SK-N-SH (cell line): ENCODE measurements around the gene GREM2. TPM values are rescaled to one million over a fixed set of nuclear protein-coding genes. Genes with fewer than 3 reads are reported as not detected.

Experiments used
- CTCF ChIA-PET: fragments of 300-600, 350-600 bp; formaldehyde crosslinking; extraction: SDS; loops from one replicate; lab custom pipeline; 2021; lab: Yijun Ruan, JAX
- POLR2A ChIA-PET: fragments of 350-600 bp; sonication (Branson Sonifier 250); formaldehyde crosslinking; extraction: SDS; loops from one replicate; lab custom pipeline; 2020; ENCODE audit warnings: antibody characterized with exemption, inconsistent platforms; lab: Yijun Ruan, JAX
- DNase-seq: peaks from one replicate; pipeline ENCODE4 v3.0.0; 2012
- H2AFZ ChIP-seq: fragments of 200-600 bp; sonication (generic); 2 replicates; pipeline ENCODE4 v1.8.1; 2016; ENCODE audit warnings: antibody characterized with exemption, mild to moderate bottlenecking, low read depth
- H3F3A ChIP-seq: fragments of 200-600 bp; sonication (generic); replicated peaks from 2 replicates; pipeline ENCODE3; 2016; ENCODE audit warnings: antibody characterized with exemption, mild to moderate bottlenecking; ENCODE audit not compliant: insufficient read depth
- H3K27ac ChIP-seq, 2 experiments: fragments of 200-500 bp in 1 of 2; fragments of 200-600 bp in 1 of 2; sonication (Bioruptor generic) in 1 of 2; sonication (generic), shearing (Covaris generic) in 1 of 2; 2 replicates each; pipeline versions ENCODE4 v1.5.1 to v1.6.1; 2014 to 2016; ENCODE audit warnings: low read depth in 2 of 2, inconsistent platforms in 1 of 2, low read length in 1 of 2, mild to moderate bottlenecking in 1 of 2, mixed read lengths in 1 of 2
- H3K27me3 ChIP-seq: fragments of 200-600 bp; sonication (generic), shearing (Covaris generic); 2 replicates; pipeline ENCODE4 v1.6.1; 2016; ENCODE audit warnings: mixed run types; ENCODE audit not compliant: insufficient read depth
- H3K36me3 ChIP-seq, 2 experiments: fragments of 200-500 bp in 1 of 2; fragments of 200-600 bp in 1 of 2; sonication (Bioruptor generic) in 1 of 2; sonication (generic) in 1 of 2; replicated peaks in 1 of 2; 2 replicates each; pipeline versions ENCODE3 to v1.5.1; 2014 to 2016; ENCODE audit warnings: low read length in 1 of 2, mild to moderate bottlenecking in 1 of 2; ENCODE audit not compliant: insufficient read depth in 2 of 2, control insufficient read depth in 1 of 2
- H3K4me1 ChIP-seq, 2 experiments: fragments of 200-500 bp in 1 of 2; fragments of 200-600 bp in 1 of 2; sonication (Bioruptor generic) in 1 of 2; sonication (generic), shearing (Covaris generic) in 1 of 2; 2 replicates each; pipeline versions ENCODE4 v1.5.1 to v1.6.1; 2014 to 2016; ENCODE audit warnings: low read depth in 1 of 2, low read length in 1 of 2, mixed run types in 1 of 2; ENCODE audit not compliant: insufficient read depth in 2 of 2, control insufficient read depth in 1 of 2
- H3K4me2 ChIP-seq: fragments of 200-600 bp; sonication (generic), shearing (Covaris generic); 2 replicates; pipeline ENCODE4 v1.6.1; 2017; ENCODE audit warnings: mixed run types
- H3K4me3 ChIP-seq, 2 experiments: fragments of 200-500 bp in 1 of 2; fragments of 200-600 bp in 1 of 2; sonication (Bioruptor generic) in 1 of 2; sonication (generic), shearing (Covaris generic) in 1 of 2; 2 replicates each; pipeline versions ENCODE4 v1.5.1 to v1.8.1; 2014 to 2016; ENCODE audit warnings: low read depth in 2 of 2, inconsistent platforms in 1 of 2, low read length in 1 of 2, mild to moderate bottlenecking in 1 of 2, mixed read lengths in 1 of 2, moderate library complexity in 1 of 2
- H3K79me2 ChIP-seq: fragments of 200-600 bp; sonication (generic); 2 replicates; pipeline ENCODE4 v1.8.1; 2017; ENCODE audit warnings: mild to moderate bottlenecking; ENCODE audit not compliant: insufficient read depth
- H3K9ac ChIP-seq: fragments of 200-600 bp; sonication (generic); 2 replicates; pipeline ENCODE4 v1.6.1; 2017; ENCODE audit warnings: mixed run types
- H3K9me2 ChIP-seq: fragments of 200-600 bp; sonication (generic); 2 replicates; pipeline ENCODE4 v1.6.1; 2017; ENCODE audit warnings: mixed run types
- H3K9me3 ChIP-seq: fragments of 200-600 bp; sonication (generic); 2 replicates; pipeline ENCODE4 v1.6.1; 2017; ENCODE audit warnings: mixed run types, mild to moderate bottlenecking, moderate library complexity
- H4K20me1 ChIP-seq: fragments of 200-600 bp; sonication (generic); 2 replicates; pipeline ENCODE4 v1.6.1; 2017; ENCODE audit warnings: mild to moderate bottlenecking, mixed run types; ENCODE audit not compliant: insufficient read depth
- ELF1 ChIP-seq: IDR thresholded peaks from 2 replicates; pipeline ENCODE4 v1.4.0; 2012
- EP300 ChIP-seq, 2 experiments: IDR thresholded peaks; 2 replicates each; pipeline versions ENCODE4 v1.4.0 to v1.6.1; 2012; ENCODE audit warnings: borderline replicate concordance in 1 of 2, low read depth in 1 of 2, low read length in 1 of 2
- EZH2phosphoT487 ChIP-seq: fragments of 200-600 bp; sonication (generic); IDR thresholded peaks from 2 replicates; pipeline ENCODE4 v1.6.1; 2017; ENCODE audit warnings: low read depth, mixed run types, mild to moderate bottlenecking, antibody characterized with exemption, moderate library complexity, borderline replicate concordance
- FOSL2 ChIP-seq: IDR thresholded peaks from 2 replicates; pipeline ENCODE4 v1.4.0; 2012; ENCODE audit warnings: low read depth, mild to moderate bottlenecking, moderate library complexity, borderline replicate concordance
- FOXM1 ChIP-seq: IDR thresholded peaks from 2 replicates; pipeline ENCODE4 v1.4.0; 2012; ENCODE audit warnings: low read depth, mild to moderate bottlenecking
- GABPA ChIP-seq: IDR thresholded peaks from 2 replicates; pipeline ENCODE4 v1.4.0; 2012; ENCODE audit warnings: low read depth, mild to moderate bottlenecking
- GATA2 ChIP-seq: sonication (generic); formaldehyde crosslinking; IDR thresholded peaks from 2 replicates; pipeline ENCODE4 v1.5.0; 2020; ENCODE audit warnings: mild to moderate bottlenecking, missing genetic modification reagents
- IRF3 ChIP-seq: fragments of 150-350 bp; IDR thresholded peaks from 2 replicates; pipeline ENCODE4 v1.6.1; 2016; ENCODE audit warnings: mild to moderate bottlenecking, low read depth, low read length
- MEF2A ChIP-seq: IDR thresholded peaks from 2 replicates; pipeline ENCODE4 v1.4.0; 2012; ENCODE audit warnings: low read depth, borderline replicate concordance
- REST ChIP-seq: IDR thresholded peaks from 2 replicates; pipeline ENCODE4 v1.6.1; 2012; ENCODE audit warnings: mild to moderate bottlenecking, low read depth, low read length, moderate library complexity
- RFX5 ChIP-seq: IDR thresholded peaks from 2 replicates; pipeline ENCODE4 v1.6.1; 2012; ENCODE audit warnings: mild to moderate bottlenecking, improper control_type of control experiment, low read length
- SIN3A ChIP-seq: IDR thresholded peaks from 2 replicates; pipeline ENCODE4 v1.6.1; 2012; ENCODE audit warnings: low read depth, mild to moderate bottlenecking, low read length, moderate library complexity, borderline replicate concordance
- SMC3 ChIP-seq: IDR thresholded peaks from 2 replicates; pipeline ENCODE4 v1.6.1; 2012; ENCODE audit warnings: low read depth, low read length, improper control_type of control experiment
- TCF12 ChIP-seq: IDR thresholded peaks from 2 replicates; pipeline ENCODE4 v1.4.0; 2012
- TEAD4 ChIP-seq: IDR thresholded peaks from 2 replicates; pipeline ENCODE4 v1.4.0; 2012; ENCODE audit warnings: mild to moderate bottlenecking, borderline replicate concordance; ENCODE audit not compliant: insufficient read depth
- YY1 ChIP-seq: IDR thresholded peaks from 2 replicates; pipeline ENCODE4 v1.4.0; 2012; ENCODE audit warnings: low read depth, mild to moderate bottlenecking
- WGBS: methylation state at CpG from one replicate; pipeline ENCODE4 v1.1.6; 2017; ENCODE audit warnings: low lambda C conversion rate; 5-methylcytosine and 5-hydroxymethylcytosine counted together
- polyA plus RNA-seq, 3 experiments: library from polyadenylated mRNA; depleted of rRNA; stranded (reverse); fragments of >200 nt; gene quantifications; 2 replicates each; pipeline ENCODE4 v1.2.3, GENCODE V29; 2012
- TF ChIP-seq, protein P1 (sequence below): IDR thresholded peaks from 2 replicates; pipeline ENCODE4 v1.4.0; 2012; ENCODE audit warnings: low read depth, borderline replicate concordance

Gene GREM2
- polyA plus RNA-seq, 1 of the 3 experiments (the other 2 are of a cell fraction): 0.94 TPM

DNA sequence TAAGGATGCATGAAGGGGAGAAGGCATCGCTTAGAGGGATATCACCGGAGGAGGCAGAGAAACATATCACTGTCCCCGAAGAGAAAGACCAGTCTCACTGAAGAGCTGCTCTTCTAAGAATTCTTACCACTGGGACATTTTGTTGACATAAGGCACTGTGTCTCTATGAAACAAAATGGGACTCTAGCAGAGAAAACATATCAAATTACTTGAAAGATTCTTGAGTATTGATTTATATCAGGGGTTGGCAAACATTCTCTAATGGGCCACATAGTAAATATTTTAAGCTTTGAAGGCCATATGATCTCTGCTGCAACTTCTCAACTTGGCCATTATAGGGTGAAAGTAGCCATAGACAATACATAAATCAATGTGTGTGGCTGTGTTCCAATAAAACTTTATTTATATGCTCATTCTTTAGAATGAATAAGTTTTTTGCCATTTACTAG lies 41.0 kb upstream of the GREM2 start (continued):
- no peak for TF ChIP-seq REST
- no peak for TF ChIP-seq SIN3A
- TF ChIP-seq, protein P1, sequence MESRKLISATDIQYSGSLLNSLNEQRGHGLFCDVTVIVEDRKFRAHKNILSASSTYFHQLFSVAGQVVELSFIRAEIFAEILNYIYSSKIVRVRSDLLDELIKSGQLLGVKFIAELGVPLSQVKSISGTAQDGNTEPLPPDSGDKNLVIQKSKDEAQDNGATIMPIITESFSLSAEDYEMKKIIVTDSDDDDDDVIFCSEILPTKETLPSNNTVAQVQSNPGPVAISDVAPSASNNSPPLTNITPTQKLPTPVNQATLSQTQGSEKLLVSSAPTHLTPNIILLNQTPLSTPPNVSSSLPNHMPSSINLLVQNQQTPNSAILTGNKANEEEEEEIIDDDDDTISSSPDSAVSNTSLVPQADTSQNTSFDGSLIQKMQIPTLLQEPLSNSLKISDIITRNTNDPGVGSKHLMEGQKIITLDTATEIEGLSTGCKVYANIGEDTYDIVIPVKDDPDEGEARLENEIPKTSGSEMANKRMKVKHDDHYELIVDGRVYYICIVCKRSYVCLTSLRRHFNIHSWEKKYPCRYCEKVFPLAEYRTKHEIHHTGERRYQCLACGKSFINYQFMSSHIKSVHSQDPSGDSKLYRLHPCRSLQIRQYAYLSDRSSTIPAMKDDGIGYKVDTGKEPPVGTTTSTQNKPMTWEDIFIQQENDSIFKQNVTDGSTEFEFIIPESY: no peak
- no peak for TF ChIP-seq FOXM1
- no peak for TF ChIP-seq EP300 (IDR thresholded peaks at IDR 0.05; ENCODE audit: borderline replicate concordance in 1 of 2, low read depth in 1 of 2, low read length in 1 of 2)
- TF ChIP-seq TCF12: no peak
- no peak for TF ChIP-seq EZH2phosphoT487
- TF ChIP-seq ELF1: no peak
- no peak for TF ChIP-seq GATA2
- TF ChIP-seq FOSL2: no peak
- TF ChIP-seq IRF3: no peak
- TF ChIP-seq RFX5: no peak

DNA sequence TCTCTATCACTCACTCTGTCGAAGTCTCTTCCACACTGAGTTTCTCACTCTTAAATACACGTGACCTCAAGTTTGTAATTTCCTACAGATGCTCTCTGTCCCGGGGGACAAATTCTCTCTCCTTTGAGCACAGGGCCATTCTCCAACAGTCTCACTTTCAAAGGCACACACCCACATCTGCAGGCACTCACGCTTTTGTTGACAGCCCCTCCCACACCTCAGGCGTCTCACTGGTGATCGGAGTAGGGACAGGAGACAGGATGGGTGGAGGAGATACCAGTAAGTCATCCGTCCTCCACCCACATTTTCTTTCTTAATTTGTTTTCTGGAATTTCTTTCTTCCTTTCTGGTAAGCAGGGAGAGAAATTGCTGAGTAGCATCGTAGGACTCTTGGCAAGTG lies 40.6 kb upstream of the GREM2 start:
- DNase-seq: no peak
- Histone ChIP-seq H3K79me2 (no peaks in the 10 kb centered on the region), H3K9ac (no peak overlapping the region), H3K4me1 (no peaks in the 10 kb centered on the region), H3K36me3 (no peaks in the 10 kb centered on the region), H3K9me3 (no peaks in the 10 kb centered on the region), H3K4me3 (no peak overlapping the region), H3K4me2 (no peak overlapping the region), H4K20me1 (no peaks in the 10 kb centered on the region), H3K27me3 (no peaks in the 10 kb centered on the region), H3K9me2 (no peaks in the 10 kb centered on the region), H3F3A (peaks cover 11% of the 10 kb centered on the region), H3K27ac (no peak overlapping the region), H2AFZ (no peak overlapping the region)
- TF ChIP-seq TEAD4: no peak
- no peak for TF ChIP-seq IRF3
- TF ChIP-seq SMC3: no peak
- no peak for TF ChIP-seq GABPA
- TF ChIP-seq YY1: no peak
- TF ChIP-seq TCF12: no peak
- TF ChIP-seq MEF2A: no peak
- ChIA-PET CTCF (no interaction called here), POLR2A (no interaction called here)
- 79% methylated on average over 8 of the region's 8 CpGs for WGBS
